Transverse colon (tissue), 4 donors: Measurements from ENCODE around the gene DNAJC22.

ENCODE experiments used
- POLR2AphosphoS5 ChIP-seq, 3 donors: sonication (generic); formaldehyde crosslinking; IDR thresholded peaks; one replicate each; pipeline ENCODE4 v1.6.1; 2016; ENCODE audit warnings: antibody characterized with exemption in 3 of 3
- TF ChIP-seq, protein P1 (sequence below), 5 experiments: fragments of 200-600 bp in 3 of 5; fragments of 450-650 bp in 2 of 5; sonication (generic) in 3 of 5; IDR thresholded peaks; 1 replicate in 2 of 5; 2 replicates in 3 of 5; pipeline ENCODE4 v1.5.1; 2016 to 2017; ENCODE audit warnings: antibody characterized with exemption in 5 of 5, inconsistent platforms in 3 of 5, mild to moderate bottlenecking in 2 of 5, moderate library complexity in 1 of 5

DNA sequence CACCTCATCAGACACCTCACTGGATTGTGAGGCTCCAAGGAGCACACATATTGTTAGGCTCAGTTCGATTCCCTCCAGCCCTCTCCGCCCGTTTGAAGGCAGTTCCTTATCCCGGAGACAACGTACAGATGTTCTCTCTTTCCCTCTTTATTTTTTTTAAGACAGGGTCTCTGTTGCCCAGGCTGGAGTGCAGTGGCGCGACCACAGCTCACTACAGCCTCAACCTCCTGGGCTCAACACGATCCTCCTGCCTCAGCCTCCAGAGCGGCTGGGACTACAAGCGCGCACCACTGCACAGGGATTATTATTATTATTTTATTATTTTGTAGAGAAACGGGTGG is 24.4 kb upstream of the DNAJC22 start:
- TF ChIP-seq, protein P1, sequence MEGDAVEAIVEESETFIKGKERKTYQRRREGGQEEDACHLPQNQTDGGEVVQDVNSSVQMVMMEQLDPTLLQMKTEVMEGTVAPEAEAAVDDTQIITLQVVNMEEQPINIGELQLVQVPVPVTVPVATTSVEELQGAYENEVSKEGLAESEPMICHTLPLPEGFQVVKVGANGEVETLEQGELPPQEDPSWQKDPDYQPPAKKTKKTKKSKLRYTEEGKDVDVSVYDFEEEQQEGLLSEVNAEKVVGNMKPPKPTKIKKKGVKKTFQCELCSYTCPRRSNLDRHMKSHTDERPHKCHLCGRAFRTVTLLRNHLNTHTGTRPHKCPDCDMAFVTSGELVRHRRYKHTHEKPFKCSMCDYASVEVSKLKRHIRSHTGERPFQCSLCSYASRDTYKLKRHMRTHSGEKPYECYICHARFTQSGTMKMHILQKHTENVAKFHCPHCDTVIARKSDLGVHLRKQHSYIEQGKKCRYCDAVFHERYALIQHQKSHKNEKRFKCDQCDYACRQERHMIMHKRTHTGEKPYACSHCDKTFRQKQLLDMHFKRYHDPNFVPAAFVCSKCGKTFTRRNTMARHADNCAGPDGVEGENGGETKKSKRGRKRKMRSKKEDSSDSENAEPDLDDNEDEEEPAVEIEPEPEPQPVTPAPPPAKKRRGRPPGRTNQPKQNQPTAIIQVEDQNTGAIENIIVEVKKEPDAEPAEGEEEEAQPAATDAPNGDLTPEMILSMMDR (IDR thresholded peaks at IDR 0.05), result no peak
- no peak for TF ChIP-seq POLR2AphosphoS5 (IDR thresholded peaks at IDR 0.05)
